HCT116 (cell line): ENCODE results near the gene KLRC3.

Source experiments
- EZH2 ChIP-seq: fragments of 200-600 bp; sonication (generic); IDR thresholded peaks from 2 replicates; pipeline ENCODE4 v1.6.1; 2017; ENCODE audit warnings: antibody characterized with exemption, mixed run types
- JUND ChIP-seq: IDR thresholded peaks from 2 replicates; pipeline ENCODE4 v1.6.1; 2012
- POLR2A ChIP-seq: IDR thresholded peaks from 2 replicates; pipeline ENCODE4 v1.7.0; 2011; ENCODE audit warnings: borderline replicate concordance; ENCODE audit not compliant: insufficient read depth, insufficient read length; ENCODE audit errors: extremely low read depth
- POLR2AphosphoS5 ChIP-seq: IDR thresholded peaks from 2 replicates; pipeline ENCODE4 v1.6.1; 2011; ENCODE audit warnings: mild to moderate bottlenecking, low read depth, low read length, moderate library complexity
- SIN3A ChIP-seq: IDR thresholded peaks from 2 replicates; pipeline ENCODE4 v1.6.1; 2012; ENCODE audit warnings: low read depth
- SRF ChIP-seq: IDR thresholded peaks from 2 replicates; pipeline ENCODE4 v1.6.1; 2012; ENCODE audit warnings: low read depth
- TF ChIP-seq, protein P1 (sequence below), 3 experiments: fragments of 200-600 bp in 1 of 3; sonication (generic) in 1 of 3; IDR thresholded peaks in 2 of 3; conservative IDR thresholded peaks in 1 of 3; 2 replicates each; pipeline ENCODE4 v1.5.1; 2012 to 2017; ENCODE audit warnings: low read depth in 2 of 3, low read length in 2 of 3, antibody characterized with exemption in 1 of 3, borderline replicate concordance in 1 of 3, control low read depth in 1 of 3, mild to moderate bottlenecking in 1 of 3, mixed read lengths in 1 of 3, mixed run types in 1 of 3, moderate library complexity in 1 of 3; ENCODE audit not compliant: insufficient read depth in 1 of 3
- TF ChIP-seq, protein P2 (sequence below): IDR thresholded peaks from 2 replicates; pipeline ENCODE4 v1.6.1; 2012

DNA sequence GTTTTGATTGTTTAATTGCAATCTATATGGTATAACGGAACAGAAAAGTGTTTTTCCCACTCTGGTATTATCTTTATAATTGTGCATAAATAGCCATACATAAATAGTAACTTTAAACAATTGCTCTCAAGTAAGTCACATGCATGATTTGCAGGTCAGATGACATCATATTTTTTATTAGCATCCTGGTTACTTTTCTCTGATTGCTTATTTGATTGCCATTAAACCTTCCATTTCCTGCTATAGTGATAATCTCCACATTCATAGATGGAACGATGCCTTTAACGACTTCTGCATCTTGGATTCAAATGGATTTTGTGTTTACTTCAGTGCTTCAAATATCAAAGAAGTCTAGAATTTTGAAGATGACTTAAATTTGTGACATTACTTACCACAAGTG is 27.1 kb downstream of the KLRC3 start:
- TF ChIP-seq, protein P1, sequence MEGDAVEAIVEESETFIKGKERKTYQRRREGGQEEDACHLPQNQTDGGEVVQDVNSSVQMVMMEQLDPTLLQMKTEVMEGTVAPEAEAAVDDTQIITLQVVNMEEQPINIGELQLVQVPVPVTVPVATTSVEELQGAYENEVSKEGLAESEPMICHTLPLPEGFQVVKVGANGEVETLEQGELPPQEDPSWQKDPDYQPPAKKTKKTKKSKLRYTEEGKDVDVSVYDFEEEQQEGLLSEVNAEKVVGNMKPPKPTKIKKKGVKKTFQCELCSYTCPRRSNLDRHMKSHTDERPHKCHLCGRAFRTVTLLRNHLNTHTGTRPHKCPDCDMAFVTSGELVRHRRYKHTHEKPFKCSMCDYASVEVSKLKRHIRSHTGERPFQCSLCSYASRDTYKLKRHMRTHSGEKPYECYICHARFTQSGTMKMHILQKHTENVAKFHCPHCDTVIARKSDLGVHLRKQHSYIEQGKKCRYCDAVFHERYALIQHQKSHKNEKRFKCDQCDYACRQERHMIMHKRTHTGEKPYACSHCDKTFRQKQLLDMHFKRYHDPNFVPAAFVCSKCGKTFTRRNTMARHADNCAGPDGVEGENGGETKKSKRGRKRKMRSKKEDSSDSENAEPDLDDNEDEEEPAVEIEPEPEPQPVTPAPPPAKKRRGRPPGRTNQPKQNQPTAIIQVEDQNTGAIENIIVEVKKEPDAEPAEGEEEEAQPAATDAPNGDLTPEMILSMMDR (IDR thresholded peaks at IDR 0.05 in 2 of 3, conservative IDR thresholded peaks at IDR 0.05 in 1 of 3; ENCODE audit: borderline replicate concordance in 1 of 3, insufficient read depth in 1 of 3, low read depth in 2 of 3, low read length in 2 of 3): no peak
- TF ChIP-seq SRF (no peak), POLR2A (no peak), POLR2AphosphoS5 (no peak), JUND (no peak), EZH2 (no peak), SIN3A (no peak)
- TF ChIP-seq, protein P2, sequence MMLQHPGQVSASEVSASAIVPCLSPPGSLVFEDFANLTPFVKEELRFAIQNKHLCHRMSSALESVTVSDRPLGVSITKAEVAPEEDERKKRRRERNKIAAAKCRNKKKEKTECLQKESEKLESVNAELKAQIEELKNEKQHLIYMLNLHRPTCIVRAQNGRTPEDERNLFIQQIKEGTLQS: no peak
